ENCODE results near the gene RNF220.
"Not testable (repeated sequence)": the region's sequence is repeated elsewhere in the genome, so short reads cannot be mapped to it uniquely, and the experiment has no call there.

Gene RNF220

DNA sequence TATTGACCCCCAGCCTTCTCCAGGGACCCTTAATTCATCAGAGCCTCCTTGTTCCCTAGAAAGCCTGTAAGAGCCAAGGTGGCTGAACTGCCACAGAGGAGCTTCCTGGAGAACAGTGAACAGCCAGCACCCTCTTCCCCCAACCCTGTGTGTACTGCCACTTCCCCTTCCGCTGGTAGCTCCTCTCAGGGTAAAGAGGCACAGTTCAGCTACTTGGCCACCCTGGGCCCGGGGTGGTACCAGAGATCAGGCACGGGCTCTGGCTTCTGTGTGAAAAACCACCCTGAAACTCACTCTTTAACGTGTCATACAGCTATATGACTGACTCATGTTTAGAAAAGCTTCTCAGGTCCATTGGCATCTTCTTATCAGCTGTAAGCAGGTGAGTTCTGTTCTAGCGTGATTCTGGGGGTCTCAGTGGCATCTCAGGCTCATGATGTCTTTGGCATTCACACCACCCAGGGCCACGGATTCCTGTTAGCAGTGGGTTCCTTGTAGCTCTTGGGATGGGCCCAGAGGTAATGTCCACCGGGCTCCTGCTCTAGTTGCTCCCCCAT, 291.8 kb downstream of the RNF220 start:
- H3K4me3 ChIP-seq (ENCODE audit: low read depth, low read length): no peak overlapping the region
- TF ChIP-seq, protein P1, sequence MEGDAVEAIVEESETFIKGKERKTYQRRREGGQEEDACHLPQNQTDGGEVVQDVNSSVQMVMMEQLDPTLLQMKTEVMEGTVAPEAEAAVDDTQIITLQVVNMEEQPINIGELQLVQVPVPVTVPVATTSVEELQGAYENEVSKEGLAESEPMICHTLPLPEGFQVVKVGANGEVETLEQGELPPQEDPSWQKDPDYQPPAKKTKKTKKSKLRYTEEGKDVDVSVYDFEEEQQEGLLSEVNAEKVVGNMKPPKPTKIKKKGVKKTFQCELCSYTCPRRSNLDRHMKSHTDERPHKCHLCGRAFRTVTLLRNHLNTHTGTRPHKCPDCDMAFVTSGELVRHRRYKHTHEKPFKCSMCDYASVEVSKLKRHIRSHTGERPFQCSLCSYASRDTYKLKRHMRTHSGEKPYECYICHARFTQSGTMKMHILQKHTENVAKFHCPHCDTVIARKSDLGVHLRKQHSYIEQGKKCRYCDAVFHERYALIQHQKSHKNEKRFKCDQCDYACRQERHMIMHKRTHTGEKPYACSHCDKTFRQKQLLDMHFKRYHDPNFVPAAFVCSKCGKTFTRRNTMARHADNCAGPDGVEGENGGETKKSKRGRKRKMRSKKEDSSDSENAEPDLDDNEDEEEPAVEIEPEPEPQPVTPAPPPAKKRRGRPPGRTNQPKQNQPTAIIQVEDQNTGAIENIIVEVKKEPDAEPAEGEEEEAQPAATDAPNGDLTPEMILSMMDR (conservative IDR thresholded peaks at IDR 0.05; ENCODE audit: low read depth, low read length): no peak
- no peak for DNase-seq (ENCODE audit: low read depth)

DNA sequence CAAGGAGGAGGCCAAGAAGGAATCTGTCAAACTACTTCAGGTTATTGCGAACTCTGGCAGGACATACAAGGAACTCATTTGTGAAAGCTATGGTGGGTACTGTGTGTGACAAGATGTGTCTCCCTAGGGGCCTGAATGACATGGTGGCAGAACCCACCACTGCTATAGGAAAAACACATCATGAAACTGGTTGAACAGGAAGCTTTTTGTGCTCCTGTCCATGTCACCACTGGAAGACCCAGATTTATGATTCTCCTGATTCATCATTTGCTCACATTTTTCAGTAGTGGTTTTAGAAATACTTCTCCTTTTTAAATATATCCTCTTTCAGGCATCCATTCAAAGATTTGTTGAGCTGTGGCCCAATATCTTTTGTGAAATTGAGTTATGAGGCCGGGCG, 293.1 kb downstream of the RNF220 start:
- DNase-seq (ENCODE audit: low read depth): no peak
- TF ChIP-seq, protein P1 (conservative IDR thresholded peaks at IDR 0.05; ENCODE audit: low read depth, low read length): no peak
- no peak overlapping the region for H3K4me3 ChIP-seq (ENCODE audit: low read depth, low read length)

DNA sequence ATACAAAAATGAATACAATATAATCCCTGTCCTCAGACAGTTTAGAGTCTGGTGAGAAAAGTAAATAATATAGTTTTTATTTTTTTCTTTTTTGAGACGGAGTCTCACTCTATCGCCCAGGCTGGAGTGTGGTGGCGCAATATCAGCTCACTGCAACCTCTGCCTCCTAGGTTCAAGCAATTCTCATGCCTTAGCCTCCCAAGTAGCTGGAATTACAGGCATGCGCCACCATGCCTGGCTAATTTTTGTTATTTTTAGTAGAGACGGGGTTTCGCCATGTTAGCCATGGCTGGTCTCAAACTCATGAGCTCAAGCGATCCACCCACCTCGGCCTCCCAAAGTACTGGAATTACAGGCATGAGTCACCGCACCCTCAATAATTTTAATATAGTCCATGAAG, 294.3 kb downstream of the RNF220 start:
- H3K4me3 ChIP-seq (ENCODE audit: low read depth, low read length); DNase-seq (ENCODE audit: low read depth): not testable (repeated sequence)

DNA sequence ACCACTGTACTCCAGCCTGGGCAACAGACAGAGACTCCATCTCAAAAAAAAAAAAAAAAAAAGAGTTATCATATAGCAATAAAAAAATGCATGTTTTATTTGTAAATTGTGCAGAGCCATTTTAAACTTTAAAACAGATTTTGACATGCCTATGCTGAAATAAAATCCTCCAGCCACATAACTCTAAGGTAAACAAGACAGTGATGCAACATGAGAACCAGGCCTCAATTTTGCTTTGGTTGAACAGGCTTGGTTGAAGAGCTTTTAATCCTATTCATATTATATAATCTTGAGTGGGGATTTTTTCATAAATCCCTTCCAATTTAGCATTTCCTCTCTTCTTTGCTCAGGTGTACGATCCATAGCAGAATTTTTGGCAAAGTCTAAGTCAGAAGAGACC, 295.5 kb downstream of the RNF220 start:
- DNase-seq (ENCODE audit: low read depth): no peak
- no peak overlapping the region for H3K4me3 ChIP-seq (ENCODE audit: low read depth, low read length)
- TF ChIP-seq, protein P1 (conservative IDR thresholded peaks at IDR 0.05; ENCODE audit: low read depth, low read length): no peak

DNA sequence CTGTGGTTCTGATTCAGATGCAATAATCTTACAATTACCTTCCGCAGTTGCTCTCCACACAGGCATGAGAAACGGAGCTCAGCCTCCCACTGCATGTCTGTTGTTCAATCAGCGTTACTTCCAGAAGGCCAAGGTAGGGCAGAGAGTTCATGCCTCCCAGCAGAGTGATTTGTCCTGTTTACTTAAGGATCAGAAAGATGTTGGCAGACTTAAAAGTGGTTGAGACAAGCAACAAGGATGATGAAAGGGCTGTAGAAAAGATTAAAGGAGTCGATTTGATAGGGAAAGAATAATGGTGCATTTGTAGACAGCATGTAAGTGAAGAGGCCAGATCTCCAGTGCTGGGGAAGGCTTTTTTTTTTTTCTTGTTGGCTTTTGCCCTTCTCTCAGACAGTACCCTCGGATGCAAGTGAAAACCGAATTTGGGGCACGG, 296.1 kb downstream of the RNF220 start:
- no peak for DNase-seq (ENCODE audit: low read depth)
- H3K4me3 ChIP-seq (ENCODE audit: low read depth, low read length): no peak overlapping the region
- TF ChIP-seq, protein P1 (conservative IDR thresholded peaks at IDR 0.05; ENCODE audit: low read depth, low read length): no peak

All from choroid plexus epithelial cell (primary cell).